Progenitor cell of endocrine pancreas (in vitro differentiated cells): ENCODE measurements around the gene TAS2R10. TPM values are rescaled to one million over a fixed set of nuclear protein-coding genes. Genes with fewer than 3 reads are reported as not detected.

ENCODE experiments used
- DNase-seq: peaks from one replicate; pipeline ENCODE4 v3.0.0; 2021; ENCODE audit warnings: low spot score; ENCODE audit not compliant: unreplicated experiment
- H3K27ac Mint-ChIP-seq: 2 replicates; pipeline ENCODE4 v1.8.0; 2021; ENCODE audit warnings: mild to moderate bottlenecking, moderate library complexity, mixed read lengths
- H3K27me3 Mint-ChIP-seq: 2 replicates; pipeline ENCODE4 v1.8.0; 2021; ENCODE audit warnings: mixed read lengths
- H3K36me3 Mint-ChIP-seq: 2 replicates; pipeline ENCODE4 v1.8.0; 2022; ENCODE audit warnings: mixed read lengths; ENCODE audit not compliant: insufficient read depth
- H3K4me1 Mint-ChIP-seq: 2 replicates; pipeline ENCODE4 v1.8.0; 2021; ENCODE audit warnings: low read depth, mixed read lengths
- H3K4me3 Mint-ChIP-seq: 2 replicates; pipeline ENCODE4 v1.8.0; 2021; ENCODE audit warnings: low read depth, mild to moderate bottlenecking, moderate library complexity, mixed read lengths
- H3K9me3 Mint-ChIP-seq: 2 replicates; pipeline ENCODE4 v1.8.0; 2021; ENCODE audit warnings: low read depth, mixed read lengths
- CTCF ChIP-seq: fragments of 200-600 bp; sonication (generic); IDR thresholded peaks from one replicate; pipeline ENCODE4 v1.5.0; 2021; ENCODE audit warnings: antibody characterized with exemption, mild to moderate bottlenecking; ENCODE audit not compliant: unreplicated experiment
- total RNA-seq: library from RNA; stranded (reverse); gene quantifications from 2 replicates; pipeline ENCODE4 v1.2.1, GENCODE V29; 2021

The TAS2R10 gene
- total RNA-seq, 1 donor from 2014 or later: 3.1 TPM

- Mint-ChIP-seq H3K4me1 (no peaks in the 10 kb centered on the region), H3K4me3 (no peak overlapping the region), H3K36me3 (peaks cover 47% of the 10 kb centered on the region), H3K9me3 (peaks cover 39% of the 10 kb centered on the region), H3K27me3 (no peaks in the 10 kb centered on the region), H3K27ac (no peak overlapping the region)
- no peak for TF ChIP-seq CTCF
- no peak for DNase-seq
Measured at GRCh38 chr12:10855807-10856206, 29.6 kb upstream of the TAS2R10 start.

GRCh38 chr12:10853776-10854175 is 27.6 kb upstream of the TAS2R10 start:
- no peak for TF ChIP-seq CTCF
- no peak overlapping the region for H3K4me3 Mint-ChIP-seq
- no peak overlapping the region for H3K27ac Mint-ChIP-seq
- H3K36me3 Mint-ChIP-seq: peaks cover 37% of the 10 kb centered on the region
- no peak for DNase-seq
- peaks cover 29% of the 10 kb centered on the region for H3K9me3 Mint-ChIP-seq
- no peaks in the 10 kb centered on the region for H3K4me1 Mint-ChIP-seq
- no peaks in the 10 kb centered on the region for H3K27me3 Mint-ChIP-seq

GRCh38 chr12:10851243-10851858 is 25.2 kb upstream of the TAS2R10 start:
- H3K4me1 Mint-ChIP-seq: no peaks in the 10 kb centered on the region
- H3K4me3 Mint-ChIP-seq: no peak overlapping the region
- no peak for DNase-seq
- H3K9me3 Mint-ChIP-seq: peaks cover 6% of the 10 kb centered on the region
- no peak overlapping the region for H3K27ac Mint-ChIP-seq
- no peaks in the 10 kb centered on the region for H3K27me3 Mint-ChIP-seq
- H3K36me3 Mint-ChIP-seq: peaks cover 24% of the 10 kb centered on the region
- TF ChIP-seq CTCF: no peak

GRCh38 chr12:10849425-10849878 is 23.3 kb upstream of the TAS2R10 start, which contains the start of gene PRR4:
TSS of gene PRR4 (minus strand) at chr12:10849475. CDS start at chr12:10849437, 38 bp downstream.
- H3K27me3 Mint-ChIP-seq: no peaks in the 10 kb centered on the region
- H3K9me3 Mint-ChIP-seq: no peaks in the 10 kb centered on the region
- H3K4me3 Mint-ChIP-seq: no peak within 1 kb of the TSS
- no peak for DNase-seq
- H3K27ac Mint-ChIP-seq: no peak within 1 kb of the TSS
- H3K36me3 Mint-ChIP-seq: peaks cover 17% of the 10 kb centered on the region
- no peak for TF ChIP-seq CTCF
- no peaks in the 10 kb centered on the region for H3K4me1 Mint-ChIP-seq

- DNase-seq: no peak
- Mint-ChIP-seq H3K4me3 (no peak overlapping the region), H3K4me1 (no peaks in the 10 kb centered on the region), H3K27ac (no peak overlapping the region), H3K36me3 (peaks cover 17% of the 10 kb centered on the region), H3K27me3 (no peaks in the 10 kb centered on the region), H3K9me3 (no peaks in the 10 kb centered on the region)
- no peak for TF ChIP-seq CTCF
Measured at GRCh38 chr12:10847744-10848143, 21.6 kb upstream of the TAS2R10 start.
